SK-N-SH treated with all-trans-retinoic acid at 6 μM for 48 hours (cell line): ENCODE results near the gene COL4A2.

ENCODE experiments used
- ATAC-seq: fragments of 200-7000 bp; cut with Tn5 transposase; 3 replicates; pipeline ENCODE4 v1.9.1; 2020; ENCODE audit warnings: mild to moderate bottlenecking, moderate library complexity
- BACH2 ChIP-seq: fragments of 250-450 bp; sonication (Bioruptor Pico); IDR thresholded peaks from 2 replicates; pipeline ENCODE4 v1.9.0; 2021; ENCODE audit warnings: mild to moderate bottlenecking, borderline replicate concordance
- CREB5 ChIP-seq: fragments of 250-450 bp; sonication (Bioruptor Pico); IDR thresholded peaks from 2 replicates; pipeline ENCODE4 v1.5.1; 2020; ENCODE audit warnings: low read depth, mild to moderate bottlenecking, moderate library complexity
- CSDC2 ChIP-seq: fragments of 250-450 bp; sonication (Bioruptor Pico); IDR thresholded peaks from 2 replicates; pipeline ENCODE4 v1.5.0; 2020; ENCODE audit warnings: mild to moderate bottlenecking, moderate library complexity
- CSRNP3 ChIP-seq: fragments of 250-450 bp; sonication (Bioruptor Pico); IDR thresholded peaks from 2 replicates; pipeline ENCODE4 v1.5.1; 2021; ENCODE audit warnings: mild to moderate bottlenecking, moderate library complexity
- ESRRG ChIP-seq: fragments of 250-450 bp; sonication (Bioruptor Pico); IDR thresholded peaks from 2 replicates; pipeline ENCODE4 v1.6.1; 2021; ENCODE audit warnings: mild to moderate bottlenecking
- GLIS3 ChIP-seq: fragments of 250-450 bp; sonication (Bioruptor Pico); IDR thresholded peaks from 2 replicates; pipeline ENCODE4 v1.5.0; 2020; ENCODE audit warnings: mild to moderate bottlenecking, moderate library complexity
- ISL1 ChIP-seq: fragments of 250-450 bp; sonication (Bioruptor Pico); IDR thresholded peaks from 2 replicates; pipeline ENCODE4 v2.1.2; 2022; ENCODE audit warnings: mild to moderate bottlenecking, moderate library complexity
- OSR1 ChIP-seq: fragments of 250-450 bp; sonication (Bioruptor Pico); IDR thresholded peaks from 2 replicates; pipeline ENCODE4 v1.8.0; 2022; ENCODE audit warnings: moderate library complexity, mild to moderate bottlenecking, inconsistent platforms
- PATZ1 ChIP-seq: fragments of 250-450 bp; sonication (Bioruptor Pico); IDR thresholded peaks from 2 replicates; pipeline ENCODE4 v1.8.0; 2020; ENCODE audit warnings: mild to moderate bottlenecking, moderate library complexity, borderline replicate concordance
- PPARA ChIP-seq: fragments of 250-450 bp; sonication (Bioruptor Pico); IDR thresholded peaks from 2 replicates; pipeline ENCODE4 v1.5.0; 2020; ENCODE audit warnings: mild to moderate bottlenecking, borderline replicate concordance
- SNAI2 ChIP-seq: fragments of 250-450 bp; sonication (Bioruptor Pico); IDR thresholded peaks from 2 replicates; pipeline ENCODE4 v1.5.0; 2020; ENCODE audit warnings: mild to moderate bottlenecking, moderate library complexity
- TCF4 ChIP-seq: fragments of 250-450 bp; sonication (Bioruptor Pico); IDR thresholded peaks from 2 replicates; pipeline ENCODE4 v1.8.0; 2021; ENCODE audit warnings: mild to moderate bottlenecking, moderate library complexity, borderline replicate concordance
- TOX ChIP-seq: fragments of 250-450 bp; sonication (Bioruptor Pico); IDR thresholded peaks from 2 replicates; pipeline ENCODE4 v1.8.0; 2021; ENCODE audit warnings: mild to moderate bottlenecking, moderate library complexity, borderline replicate concordance
- TSHZ2 ChIP-seq: fragments of 250-450 bp; sonication (Bioruptor Pico); IDR thresholded peaks from 2 replicates; pipeline ENCODE4 v1.5.0; 2020; ENCODE audit warnings: mild to moderate bottlenecking, moderate library complexity
- ZC3H10 ChIP-seq: fragments of 250-450 bp; sonication (Bioruptor Pico); IDR thresholded peaks from 2 replicates; pipeline ENCODE4 v1.5.1; 2021; ENCODE audit warnings: mild to moderate bottlenecking, moderate library complexity
- ZFP3 ChIP-seq: fragments of 250-450 bp; sonication (Bioruptor Pico); IDR thresholded peaks from 2 replicates; pipeline ENCODE4 v1.5.0; 2020; ENCODE audit warnings: mild to moderate bottlenecking, moderate library complexity
- ZFP30 ChIP-seq: fragments of 450-650 bp; formaldehyde crosslinking; IDR thresholded peaks from 2 replicates; pipeline ENCODE4 v1.5.0; 2022; ENCODE audit warnings: mild to moderate bottlenecking, moderate library complexity
- ZNF70 ChIP-seq: fragments of 450-650 bp; formaldehyde crosslinking; IDR thresholded peaks from 2 replicates; pipeline ENCODE4 v1.5.0; 2020; ENCODE audit warnings: mild to moderate bottlenecking, moderate library complexity
- ZNF8 ChIP-seq: fragments of 450-650 bp; formaldehyde crosslinking; IDR thresholded peaks from 2 replicates; pipeline ENCODE4 v1.5.0; 2020; ENCODE audit warnings: mild to moderate bottlenecking, moderate library complexity
- TF ChIP-seq, protein P1 (sequence below): fragments of 250-450 bp; sonication (Bioruptor Pico); IDR thresholded peaks from 2 replicates; pipeline ENCODE4 v1.8.0; 2021; ENCODE audit warnings: low read depth, mild to moderate bottlenecking, moderate library complexity, borderline replicate concordance

Gene COL4A2

DNA sequence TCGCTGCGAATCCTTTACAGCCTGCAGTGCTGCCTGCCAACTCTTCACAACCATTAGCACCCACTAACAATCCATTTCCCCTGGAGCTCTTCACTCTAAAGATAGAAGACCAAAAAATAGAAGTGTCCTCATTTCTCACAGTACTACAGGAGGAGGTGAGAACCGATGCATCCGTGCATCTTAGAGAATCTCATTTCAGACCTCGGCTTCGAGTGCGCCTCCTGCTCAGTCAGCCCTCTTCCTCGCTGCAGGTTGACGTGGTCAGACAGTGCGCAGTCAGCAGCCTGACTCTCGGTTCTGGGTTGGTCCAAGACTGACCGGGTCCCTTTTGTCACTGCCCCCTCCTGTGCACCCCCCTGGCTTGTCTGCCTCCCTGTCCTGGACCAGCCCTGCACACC lies 169.1 kb downstream of the COL4A2 start (continued):
- TF ChIP-seq CREB5 (CRISPR knock-in tag) = no peak

- no peak for ATAC-seq
- TF ChIP-seq ZFP30 (CRISPR knock-in tag) (no peak), GLIS3 (CRISPR knock-in tag) (no peak), ZNF70 (no peak), PATZ1 (CRISPR knock-in tag) (no peak), TOX (CRISPR knock-in tag) (no peak), BACH2 (CRISPR knock-in tag) (no peak), ZC3H10 (CRISPR knock-in tag) (no peak), ISL1 (CRISPR knock-in tag) (no peak), ZFP3 (no peak), CREB5 (CRISPR knock-in tag) (no peak), OSR1 (no peak), PPARA (CRISPR knock-in tag) (no peak), CSDC2 (CRISPR knock-in tag) (no peak), SNAI2 (no peak), TCF4 (CRISPR knock-in tag) (no peak), ESRRG (CRISPR knock-in tag) (no peak), CSRNP3 (CRISPR knock-in tag) (no peak), ZNF8 (CRISPR knock-in tag) (no peak), TSHZ2 (CRISPR knock-in tag) (no peak)
- TF ChIP-seq, protein P1, sequence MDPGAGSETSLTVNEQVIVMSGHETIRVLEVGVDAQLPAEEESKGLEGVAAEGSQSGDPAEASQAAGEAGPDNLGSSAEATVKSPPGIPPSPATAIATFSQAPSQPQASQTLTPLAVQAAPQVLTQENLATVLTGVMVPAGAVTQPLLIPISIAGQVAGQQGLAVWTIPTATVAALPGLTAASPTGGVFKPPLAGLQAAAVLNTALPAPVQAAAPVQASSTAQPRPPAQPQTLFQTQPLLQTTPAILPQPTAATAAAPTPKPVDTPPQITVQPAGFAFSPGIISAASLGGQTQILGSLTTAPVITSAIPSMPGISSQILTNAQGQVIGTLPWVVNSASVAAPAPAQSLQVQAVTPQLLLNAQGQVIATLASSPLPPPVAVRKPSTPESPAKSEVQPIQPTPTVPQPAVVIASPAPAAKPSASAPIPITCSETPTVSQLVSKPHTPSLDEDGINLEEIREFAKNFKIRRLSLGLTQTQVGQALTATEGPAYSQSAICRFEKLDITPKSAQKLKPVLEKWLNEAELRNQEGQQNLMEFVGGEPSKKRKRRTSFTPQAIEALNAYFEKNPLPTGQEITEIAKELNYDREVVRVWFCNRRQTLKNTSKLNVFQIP (CRISPR knock-in tag) = no peak
These were observed 170.7 kb downstream of the COL4A2 start for GRCh38 chr13:110477706-110478245.
